ENCODE results near the gene GRB10.

Gene GRB10

DNA sequence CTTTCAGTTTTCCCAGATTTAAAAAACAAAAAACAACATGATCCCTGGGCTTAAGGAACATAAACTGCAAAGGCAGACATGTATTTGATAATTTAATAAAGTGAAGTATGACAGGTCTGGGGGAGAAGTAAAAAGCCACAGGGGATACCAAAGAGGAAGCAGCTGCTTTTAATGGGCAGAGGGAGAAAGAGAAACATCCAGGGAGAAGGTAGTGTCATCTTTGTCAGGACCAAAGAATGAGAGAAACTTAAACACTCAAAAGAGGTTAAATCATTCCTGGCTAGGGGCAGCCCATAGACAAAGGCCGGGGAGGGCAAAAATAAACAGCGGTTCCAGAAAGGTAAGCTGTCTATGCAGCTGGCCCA is 94.5 kb downstream of the GRB10 start:
- no peak for DNase-seq (ENCODE audit: low spot score)

- peak; percentile 65 for DNase-seq (ENCODE audit: low spot score)
Measured at GRCh38 chr7:50687575-50688225, 95.0 kb downstream of the GRB10 start.

DNA sequence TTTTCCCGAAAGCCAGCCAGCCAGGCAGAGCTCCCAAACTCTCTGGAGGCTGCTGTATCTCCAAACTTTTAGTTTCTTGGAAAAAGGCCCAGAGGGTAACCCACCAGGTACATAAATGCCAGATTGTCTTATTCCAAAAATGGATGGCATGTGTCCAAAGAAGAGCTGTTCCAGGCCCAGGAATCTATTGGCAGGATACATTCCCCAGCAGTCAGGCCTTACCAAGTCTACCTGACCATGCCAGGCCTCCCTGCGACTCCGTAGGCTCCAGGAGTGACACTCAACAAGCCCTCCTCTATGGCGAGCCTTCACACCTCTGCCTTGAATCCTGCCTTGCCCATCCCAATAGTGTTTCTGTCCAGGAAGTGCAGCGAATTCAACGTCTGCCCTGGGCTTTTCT is 95.6 kb downstream of the GRB10 start:
- no peak for DNase-seq (ENCODE audit: low spot score)

DNA sequence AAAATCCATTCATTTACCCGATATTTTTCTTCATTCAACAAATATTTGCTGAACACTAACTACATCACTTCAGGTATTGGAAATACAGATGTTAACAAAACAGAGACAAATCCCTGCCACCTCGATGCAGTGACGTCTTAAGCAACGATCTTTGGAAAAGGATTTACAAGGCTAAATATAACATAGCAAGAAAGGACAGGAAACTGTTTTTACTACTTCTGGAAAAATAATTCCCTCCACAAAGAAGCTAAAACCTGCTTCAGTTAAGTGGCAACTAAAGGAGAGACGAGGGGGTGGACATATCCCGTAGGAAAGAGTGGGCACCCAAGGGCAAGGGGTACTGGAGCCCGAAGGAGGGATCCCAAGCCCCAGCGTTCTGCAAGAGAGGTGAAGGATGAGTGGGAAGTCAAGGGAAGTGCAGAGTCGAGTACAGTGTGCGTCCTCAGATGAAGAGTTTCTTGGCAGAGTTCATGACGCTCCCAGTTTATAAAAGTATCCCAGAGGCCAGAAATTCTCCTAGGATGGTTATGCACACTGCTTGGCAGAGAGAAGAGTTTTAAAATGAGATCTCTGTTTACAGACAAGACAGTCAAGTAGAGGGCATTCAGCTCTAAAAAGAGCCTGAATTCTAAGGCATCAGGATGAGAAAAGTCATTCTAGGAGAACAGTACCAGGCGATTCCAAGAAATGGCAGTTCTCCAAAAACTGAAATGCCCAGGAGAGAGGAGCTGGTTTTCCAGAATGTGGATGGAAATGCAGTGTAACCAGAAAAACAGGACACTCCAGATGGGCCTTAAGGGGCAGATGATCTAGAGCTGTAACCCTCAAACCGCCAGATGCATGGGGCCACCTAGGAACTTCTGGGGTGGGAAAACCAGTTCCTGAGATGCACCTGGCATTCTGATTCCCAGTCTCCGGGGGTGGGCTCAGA is 97.3 kb downstream of the GRB10 start:
- DNase-seq (ENCODE audit: low spot score) = no peak

- DNase-seq (ENCODE audit: low spot score) = no peak
Measured at GRCh38 chr7:50684713-50685075, 98.0 kb downstream of the GRB10 start.

- DNase-seq (ENCODE audit: low spot score) = no peak
Measured at GRCh38 chr7:50684011-50684712, 98.5 kb downstream of the GRB10 start.

- no peak for DNase-seq (ENCODE audit: low spot score)
Measured at GRCh38 chr7:50682573-50682972, 100.1 kb downstream of the GRB10 start.

GRCh38 chr7:50682079-50682478 is 100.6 kb downstream of the GRB10 start:
- no peak for DNase-seq (ENCODE audit: low spot score)

DNA sequence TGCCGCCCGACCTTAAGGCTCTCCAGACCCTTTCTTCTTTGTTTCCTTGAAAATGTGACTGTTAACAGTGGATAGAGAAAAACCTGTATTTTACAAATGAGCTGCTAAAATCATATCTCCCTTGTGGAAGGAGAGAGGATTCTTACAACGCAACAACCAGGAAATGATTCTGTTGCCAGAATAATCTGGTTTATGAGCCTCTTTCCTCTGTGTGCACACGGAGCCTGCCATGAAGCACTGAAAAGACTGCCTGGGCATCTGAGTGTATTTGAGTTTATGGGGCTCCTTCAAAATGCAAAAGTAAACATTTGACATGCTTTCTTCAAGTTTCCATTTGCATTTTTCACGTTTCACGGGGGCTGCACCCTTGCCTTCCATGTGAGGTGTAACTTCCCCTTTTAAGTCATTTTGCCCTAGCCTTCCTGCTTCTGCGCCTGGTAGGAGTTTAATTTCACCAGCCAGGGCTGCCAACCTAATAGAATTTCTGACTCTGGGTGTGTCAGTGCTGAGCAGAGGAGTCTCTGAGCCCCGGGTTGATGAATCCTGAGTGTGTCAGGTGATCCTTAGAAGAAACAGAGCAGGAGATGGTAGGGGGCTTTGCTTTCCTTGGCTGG is 101.2 kb downstream of the GRB10 start:
- DNase-seq (ENCODE audit: low spot score) = no peak

GRCh38 chr7:50679218-50680007 is 103.3 kb downstream of the GRB10 start:
- DNase-seq (ENCODE audit: low spot score) = peak; percentile 69

GRCh38 chr7:50678586-50678985 is 104.1 kb downstream of the GRB10 start:
- DNase-seq (ENCODE audit: low spot score) = no peak

GRCh38 chr7:50677638-50677996 is 105.1 kb downstream of the GRB10 start:
- DNase-seq (ENCODE audit: low spot score) = no peak

- DNase-seq (ENCODE audit: low spot score) = no peak
Measured at GRCh38 chr7:50676740-50677637, 105.7 kb downstream of the GRB10 start.

DNA sequence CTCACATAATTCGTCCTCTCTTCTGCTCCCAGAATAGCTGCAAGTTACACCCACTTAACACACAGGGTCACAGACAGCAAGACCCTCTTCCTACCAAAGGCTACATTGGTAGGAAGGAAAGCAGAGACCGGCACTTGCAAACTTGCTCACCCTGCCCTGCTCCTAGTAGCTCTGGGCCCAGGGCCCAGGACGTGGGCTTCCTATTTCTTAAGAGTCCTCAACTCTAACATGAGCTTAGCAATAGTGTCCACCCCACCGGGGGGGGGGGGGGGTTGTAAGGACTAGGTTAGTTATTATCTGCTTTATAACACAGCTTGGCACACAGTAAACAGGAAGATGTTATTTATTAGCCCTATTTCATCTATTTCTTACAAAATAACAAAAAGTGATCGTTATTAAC is 106.6 kb downstream of the GRB10 start:
- no peak for DNase-seq (ENCODE audit: low spot score)

- no peak for DNase-seq (ENCODE audit: low spot score)
Measured at GRCh38 chr7:50674896-50675835, 107.5 kb downstream of the GRB10 start.

DNA sequence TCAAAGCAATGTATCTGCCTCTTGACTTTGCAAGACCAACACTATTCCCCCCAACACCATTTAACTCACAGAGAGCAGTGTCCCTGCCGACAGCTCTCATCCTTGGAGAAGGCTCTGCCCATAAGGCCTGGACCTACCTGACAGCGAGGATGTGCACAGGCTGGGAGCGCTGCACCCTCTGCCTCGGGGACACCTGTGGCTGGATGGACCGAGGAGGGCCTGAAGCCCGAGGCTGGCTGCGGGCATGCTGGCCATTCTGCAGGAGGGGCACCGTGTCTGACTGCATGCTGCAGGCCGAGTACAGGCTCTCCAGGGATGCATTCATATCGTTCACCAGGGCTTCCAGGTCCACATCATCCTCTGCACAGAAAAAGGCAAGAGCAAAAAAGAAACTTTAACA is 108.4 kb downstream of the GRB10 start:
- no peak for DNase-seq (ENCODE audit: low spot score)

DNA sequence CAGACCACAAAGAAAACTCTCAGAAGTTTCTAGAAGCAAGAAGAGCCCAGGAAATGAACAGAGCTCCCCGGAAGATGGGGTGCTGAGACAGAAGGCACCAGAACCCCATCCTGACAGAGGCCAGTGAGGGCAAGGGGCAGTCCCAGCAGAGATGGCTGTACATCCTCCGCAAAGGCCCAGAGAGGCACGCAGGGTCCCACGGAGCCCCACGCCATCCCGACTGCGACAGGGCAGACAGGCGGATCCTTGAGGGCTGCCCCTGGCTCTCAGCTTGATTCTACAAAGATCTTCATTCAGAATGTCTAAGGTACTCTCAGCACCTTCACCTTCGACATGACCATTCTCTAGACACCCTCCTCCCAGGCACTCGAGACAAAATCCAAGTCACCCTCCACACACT is 109.6 kb downstream of the GRB10 start:
- DNase-seq (ENCODE audit: low spot score) = no peak

DNA sequence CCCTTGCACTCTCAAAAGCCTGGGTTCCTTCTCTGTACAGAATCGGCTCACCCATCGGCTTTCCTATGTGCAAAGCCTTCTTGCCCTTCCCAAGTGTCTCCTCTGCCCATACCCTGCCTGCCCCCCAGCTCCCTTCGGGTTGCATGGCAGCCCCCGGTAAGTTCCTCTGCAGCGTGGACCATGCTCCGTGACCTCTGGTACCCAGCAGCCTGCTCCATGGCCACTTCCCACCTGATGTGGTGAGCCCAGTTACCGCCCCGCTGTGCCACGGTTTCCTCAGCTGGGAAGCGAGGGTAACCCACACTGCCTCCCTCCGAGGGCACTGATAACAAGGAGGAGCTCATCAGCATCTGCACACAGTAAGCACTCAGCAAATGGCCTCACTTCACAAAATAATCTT is 110.7 kb downstream of the GRB10 start:
- DNase-seq (ENCODE audit: low spot score) = no peak

- DNase-seq (ENCODE audit: low spot score) = no peak
Measured at GRCh38 chr7:50671386-50671785, 111.3 kb downstream of the GRB10 start.

DNA sequence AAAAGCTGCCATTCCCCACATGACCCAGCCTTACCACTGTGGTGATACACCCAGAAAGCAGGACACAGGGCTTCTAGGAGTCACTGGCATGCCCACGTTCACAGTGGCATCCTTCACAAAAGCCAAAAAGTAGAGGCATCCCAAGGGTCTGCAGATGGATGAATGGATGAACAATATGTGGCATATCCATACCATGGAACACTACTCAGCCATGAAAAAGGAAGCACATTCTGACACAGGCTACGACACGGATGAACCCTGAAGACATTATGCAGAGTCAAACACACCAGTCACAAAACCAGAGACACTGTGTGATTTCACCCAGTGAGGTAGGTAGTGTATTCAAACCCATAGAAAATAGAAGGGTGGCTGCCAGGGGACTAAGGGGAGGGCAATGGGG is 112.8 kb downstream of the GRB10 start:
- DNase-seq (ENCODE audit: low spot score) = no peak

Data from AG08395 (cell line).